Liver (tissue), 3 donors: ENCODE data around the gene MACROH2A1.

ENCODE experiments used
- GABPA ChIP-seq, 2 donors: IDR thresholded peaks in 1 of 2; conservative IDR thresholded peaks in 1 of 2; 2 replicates each; pipeline ENCODE4 v1.6.1; 2016; ENCODE audit warnings: antibody characterized with exemption in 2 of 2, mild to moderate bottlenecking in 1 of 2, moderate library complexity in 1 of 2
- JUND ChIP-seq, 2 donors: IDR thresholded peaks; 2 replicates each; pipeline ENCODE4 v1.6.1; 2016; ENCODE audit warnings: antibody characterized with exemption in 2 of 2
- MAX ChIP-seq: IDR thresholded peaks from 2 replicates; pipeline ENCODE4 v1.6.1; 2016; ENCODE audit warnings: antibody characterized with exemption
- RAD21 ChIP-seq, 2 donors: IDR thresholded peaks; 2 replicates each; pipeline ENCODE4 v1.6.1; 2016; ENCODE audit warnings: antibody characterized with exemption in 2 of 2, mild to moderate bottlenecking in 2 of 2
- REST ChIP-seq: IDR thresholded peaks from 2 replicates; pipeline ENCODE4 v1.6.1; 2016; ENCODE audit warnings: antibody characterized with exemption, mild to moderate bottlenecking
- SP1 ChIP-seq: IDR thresholded peaks from 2 replicates; pipeline ENCODE4 v1.6.1; 2018; ENCODE audit warnings: antibody characterized with exemption, mild to moderate bottlenecking
- TF ChIP-seq, protein P1 (sequence below): fragments of 150-350 bp; IDR thresholded peaks from 2 replicates; pipeline ENCODE4 v1.5.1; 2017; ENCODE audit warnings: improper control_type of control experiment, low read depth, low read length; ENCODE audit not compliant: missing input control
- donor health status: healthy.
- donor health status: healthy.

- no peak for TF ChIP-seq GABPA (IDR thresholded peaks at IDR 0.05 in 1 of 2, conservative IDR thresholded peaks at IDR 0.05 in 1 of 2)
- no peak for TF ChIP-seq RAD21 (IDR thresholded peaks at IDR 0.05)
- TF ChIP-seq, protein P1, sequence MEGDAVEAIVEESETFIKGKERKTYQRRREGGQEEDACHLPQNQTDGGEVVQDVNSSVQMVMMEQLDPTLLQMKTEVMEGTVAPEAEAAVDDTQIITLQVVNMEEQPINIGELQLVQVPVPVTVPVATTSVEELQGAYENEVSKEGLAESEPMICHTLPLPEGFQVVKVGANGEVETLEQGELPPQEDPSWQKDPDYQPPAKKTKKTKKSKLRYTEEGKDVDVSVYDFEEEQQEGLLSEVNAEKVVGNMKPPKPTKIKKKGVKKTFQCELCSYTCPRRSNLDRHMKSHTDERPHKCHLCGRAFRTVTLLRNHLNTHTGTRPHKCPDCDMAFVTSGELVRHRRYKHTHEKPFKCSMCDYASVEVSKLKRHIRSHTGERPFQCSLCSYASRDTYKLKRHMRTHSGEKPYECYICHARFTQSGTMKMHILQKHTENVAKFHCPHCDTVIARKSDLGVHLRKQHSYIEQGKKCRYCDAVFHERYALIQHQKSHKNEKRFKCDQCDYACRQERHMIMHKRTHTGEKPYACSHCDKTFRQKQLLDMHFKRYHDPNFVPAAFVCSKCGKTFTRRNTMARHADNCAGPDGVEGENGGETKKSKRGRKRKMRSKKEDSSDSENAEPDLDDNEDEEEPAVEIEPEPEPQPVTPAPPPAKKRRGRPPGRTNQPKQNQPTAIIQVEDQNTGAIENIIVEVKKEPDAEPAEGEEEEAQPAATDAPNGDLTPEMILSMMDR: no peak
- TF ChIP-seq SP1: no peak
- TF ChIP-seq REST: no peak
- TF ChIP-seq JUND (IDR thresholded peaks at IDR 0.05): no peak
- TF ChIP-seq MAX: no peak
Measured at GRCh38 chr5:135430135-135430437, 31.1 kb upstream of the MACROH2A1 start.
